ENCODE results near the gene BCOR.

GRCh38 chrX:40082447-40083119 lies 15.2 kb downstream of the BCOR start:
- TF ChIP-seq CTCF (CRISPR knock-in tag; IDR thresholded peaks at IDR 0.05) (no peak), SKIL (CRISPR knock-in tag; IDR thresholded peaks at IDR 0.05; ENCODE audit: borderline replicate concordance) (0 out of 2 replicates have a peak, but pooled peaks have one; percentile 30)
